Epithelial cell of proximal tubule (primary cell): ENCODE measurements around the gene CFAP57. TPM values are rescaled to one million over a fixed set of nuclear protein-coding genes. Genes with fewer than 3 reads are reported as not detected.

ENCODE experiments used
- DNase-seq: peaks from one replicate; pipeline ENCODE4 v3.0.0-alpha.2; 2011; ENCODE audit warnings: low read depth
- H3K4me3 ChIP-seq: 2 replicates; pipeline ENCODE4 v1.5.1; 2011; ENCODE audit warnings: low read depth, mild to moderate bottlenecking, low read length
- total RNA-seq: library from RNA; depleted of rRNA; stranded (reverse); fragments of >200 nt; gene quantifications from 2 replicates; pipeline ENCODE4 v1.2.3, GENCODE V29; 2015
- TF ChIP-seq, protein P1 (sequence below): conservative IDR thresholded peaks from 2 replicates; pipeline ENCODE4 v1.5.1; 2012; ENCODE audit warnings: low read depth, mild to moderate bottlenecking, low read length

The CFAP57 gene
- 0.07 and 0.46 TPM in 2 replicates for total RNA-seq

DNA sequence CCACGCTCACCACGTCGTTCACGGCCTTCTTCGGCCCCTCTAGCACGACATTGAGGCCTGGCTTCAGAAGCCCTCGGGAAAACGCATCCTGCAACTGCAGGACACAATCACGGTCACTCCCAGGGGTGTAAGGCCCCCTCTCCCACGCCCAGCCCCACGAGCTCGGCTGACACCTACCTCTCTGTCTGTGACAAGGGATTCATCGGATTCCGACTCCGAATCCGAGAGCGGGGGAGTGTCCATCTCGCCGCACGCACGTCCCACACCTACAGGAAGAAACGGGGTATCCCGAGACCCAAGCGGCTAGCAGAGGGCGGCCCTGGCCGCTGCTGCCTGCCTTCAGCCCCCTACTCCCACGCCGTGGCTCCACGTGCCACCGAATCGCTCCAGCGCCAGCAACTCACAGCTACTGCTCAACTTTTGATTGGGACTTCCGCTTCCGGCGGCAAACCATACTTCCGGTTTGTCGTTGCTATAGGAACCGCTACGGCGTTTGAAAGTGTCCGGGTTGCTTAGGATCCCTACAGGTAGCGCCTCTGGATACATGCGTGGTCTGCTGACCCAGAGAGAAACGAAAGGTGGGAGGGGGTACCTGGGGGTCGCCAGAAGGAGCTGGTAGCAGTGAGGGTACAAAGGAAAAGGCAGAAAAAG lies at the start of gene CFAP57, which contains the start of gene EBNA1BP2:
Gene CFAP57, plus strand, starts transcription at position 455 of the 651 bp plus-strand sequence. CDS start 424 bp downstream, outside the sequence.
Gene EBNA1BP2, minus strand, starts transcription at position 415 of the 651 bp plus-strand sequence. Its CDS starts 172 bp downstream, at position 243.
- peak; percentile 78 for DNase-seq
- H3K4me3 ChIP-seq = peak within 1 kb of the TSS; percentile 82
- TF ChIP-seq, protein P1, sequence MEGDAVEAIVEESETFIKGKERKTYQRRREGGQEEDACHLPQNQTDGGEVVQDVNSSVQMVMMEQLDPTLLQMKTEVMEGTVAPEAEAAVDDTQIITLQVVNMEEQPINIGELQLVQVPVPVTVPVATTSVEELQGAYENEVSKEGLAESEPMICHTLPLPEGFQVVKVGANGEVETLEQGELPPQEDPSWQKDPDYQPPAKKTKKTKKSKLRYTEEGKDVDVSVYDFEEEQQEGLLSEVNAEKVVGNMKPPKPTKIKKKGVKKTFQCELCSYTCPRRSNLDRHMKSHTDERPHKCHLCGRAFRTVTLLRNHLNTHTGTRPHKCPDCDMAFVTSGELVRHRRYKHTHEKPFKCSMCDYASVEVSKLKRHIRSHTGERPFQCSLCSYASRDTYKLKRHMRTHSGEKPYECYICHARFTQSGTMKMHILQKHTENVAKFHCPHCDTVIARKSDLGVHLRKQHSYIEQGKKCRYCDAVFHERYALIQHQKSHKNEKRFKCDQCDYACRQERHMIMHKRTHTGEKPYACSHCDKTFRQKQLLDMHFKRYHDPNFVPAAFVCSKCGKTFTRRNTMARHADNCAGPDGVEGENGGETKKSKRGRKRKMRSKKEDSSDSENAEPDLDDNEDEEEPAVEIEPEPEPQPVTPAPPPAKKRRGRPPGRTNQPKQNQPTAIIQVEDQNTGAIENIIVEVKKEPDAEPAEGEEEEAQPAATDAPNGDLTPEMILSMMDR = no peak

DNA sequence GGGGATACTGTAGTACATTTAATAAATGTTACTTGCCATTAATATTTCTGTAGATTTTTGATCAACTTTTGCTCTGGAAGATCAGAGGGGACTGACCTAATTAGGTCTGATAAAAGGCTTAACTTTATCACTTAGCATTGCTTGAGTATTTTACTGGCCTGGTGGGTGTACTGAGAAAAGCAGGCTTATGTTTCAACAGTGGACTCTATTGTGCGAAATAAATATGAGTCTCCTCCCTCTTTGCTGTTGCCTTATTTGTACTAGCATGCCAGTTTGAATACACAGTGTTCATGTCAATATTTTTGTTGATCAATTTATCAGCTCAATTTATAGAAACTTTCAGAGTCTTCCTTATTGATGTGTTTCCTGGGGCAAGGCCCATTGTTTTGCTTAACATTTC lies 49.1 kb upstream of the CFAP57 start:
- DNase-seq = no peak
- TF ChIP-seq, protein P1 = no peak
- H3K4me3 ChIP-seq = no peak overlapping the region

DNA sequence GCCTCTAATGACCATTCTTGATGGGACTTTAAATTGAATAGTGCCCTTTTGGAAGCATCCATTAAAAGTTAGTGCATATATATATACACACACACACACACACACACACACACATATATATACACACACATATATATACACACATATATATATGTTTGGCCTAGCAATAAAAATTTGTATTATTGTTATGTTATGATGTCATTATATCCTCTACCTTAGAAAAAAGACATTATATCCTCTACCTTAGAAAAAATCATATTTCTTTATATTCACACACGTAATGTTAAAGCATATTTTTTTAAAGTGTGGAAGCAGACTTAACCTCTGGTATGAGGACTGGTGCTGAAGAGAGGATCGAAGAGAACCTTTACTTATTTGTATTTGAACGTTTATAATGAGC lies 43.3 kb upstream of the CFAP57 start:
- DNase-seq = no peak
- H3K4me3 ChIP-seq = no peak overlapping the region
- TF ChIP-seq, protein P1 = no peak

DNA sequence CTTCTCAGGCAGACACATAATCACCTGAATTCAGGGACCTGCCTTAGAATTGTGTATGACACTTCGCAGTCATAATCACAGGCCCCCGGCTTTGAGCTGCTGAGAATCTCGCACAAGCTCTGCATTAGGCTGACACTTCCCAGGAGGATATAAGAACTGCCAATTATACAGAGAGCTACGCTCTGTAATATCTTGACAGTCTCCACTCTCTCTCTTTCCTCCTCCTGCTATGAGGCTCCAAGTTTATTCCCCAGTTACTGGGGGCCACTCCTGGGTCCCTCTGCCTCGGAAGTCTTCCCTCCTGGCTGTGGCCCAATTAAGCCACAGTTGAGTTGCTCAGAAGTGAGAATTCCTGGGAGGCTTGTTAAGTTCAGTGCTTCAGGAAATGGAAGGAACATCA lies 42.7 kb upstream of the CFAP57 start:
- no peak overlapping the region for H3K4me3 ChIP-seq
- DNase-seq = no peak
- TF ChIP-seq, protein P1 = no peak

DNA sequence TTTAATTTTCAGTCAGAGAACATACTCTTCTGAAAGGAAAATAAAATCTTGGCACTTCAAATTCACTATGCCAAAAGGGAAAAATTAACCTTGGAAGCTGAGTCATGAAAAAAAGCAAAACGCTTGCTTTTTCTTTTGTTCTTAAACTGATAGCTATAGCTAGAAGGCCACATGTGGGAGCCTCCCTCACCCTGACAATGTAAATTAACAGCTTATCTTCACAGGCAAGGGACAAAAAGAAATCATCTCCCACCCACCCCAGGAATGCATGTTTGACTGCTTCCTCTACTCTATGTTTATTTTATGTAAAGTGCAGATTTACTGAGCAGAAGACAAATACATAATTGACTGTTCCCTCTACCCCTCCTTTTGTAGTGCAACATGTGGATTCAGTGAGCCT lies 38.1 kb upstream of the CFAP57 start:
- no peak overlapping the region for H3K4me3 ChIP-seq
- TF ChIP-seq, protein P1 = no peak
- no peak for DNase-seq

- no peak for DNase-seq
- H3K4me3 ChIP-seq = no peak overlapping the region
- TF ChIP-seq, protein P1 = no peak
Measured at GRCh38 chr1:43134640-43135039, 37.5 kb upstream of the CFAP57 start.
